GM13976 (cell line): ENCODE results near the gene SLC17A2.

Source experiments
- DNase-seq: peaks from one replicate; pipeline ENCODE4 v3.0.0; 2012; ENCODE audit warnings: low spot score
- CTCF ChIP-seq: IDR thresholded peaks from 2 replicates; pipeline ENCODE4 v1.5.1; 2012; ENCODE audit warnings: borderline replicate concordance, mild to moderate bottlenecking; ENCODE audit not compliant: insufficient read depth; ENCODE audit errors: extremely low read depth, missing control alignments, control extremely low read depth
- in situ Hi-C: fragments of 300-500 bp; cut with MboI; formaldehyde crosslinking; loops from one replicate; pipeline ENCODE4 v1.12.0; 2022; ENCODE audit warnings: low sequenced_read_pairs, mixed read lengths, inconsistent platforms; ENCODE audit not compliant: unreplicated experiment

The SLC17A2 gene

GRCh38 chr6:25874118-25874517 lies 56.4 kb downstream of the SLC17A2 start, which contains the start of gene SLC17A3:
TSS of gene SLC17A3 (minus strand) at chr6:25874243. CDS start at chr6:25868387, 5,856 bp downstream.
- TF ChIP-seq CTCF, result no peak
- in situ Hi-C loops, result no loop called here

GRCh38 chr6:25872814-25873213 lies 57.7 kb downstream of the SLC17A2 start:
- in situ Hi-C loops, result no loop called here
- TF ChIP-seq CTCF, result no peak
- DNase-seq, result no peak

More at GRCh38 chr6:25874118-25874517, 56.4 kb downstream of the SLC17A2 start, which contains the start of gene SLC17A3:
- no peak for DNase-seq

- in situ Hi-C loops, result no loop called here
- no peak for TF ChIP-seq CTCF
- no peak for DNase-seq
Measured at GRCh38 chr6:25869840-25870239, 60.7 kb downstream of the SLC17A2 start.

GRCh38 chr6:25868436-25869183 lies 61.9 kb downstream of the SLC17A2 start:
- TF ChIP-seq CTCF, result no peak
- in situ Hi-C loops, result no loop called here
- DNase-seq, result no peak

- no peak for DNase-seq
- TF ChIP-seq CTCF, result no peak
- in situ Hi-C loops, result no loop called here
Measured at GRCh38 chr6:25866011-25866410, 64.5 kb downstream of the SLC17A2 start.

GRCh38 chr6:25863360-25863759 lies 67.1 kb downstream of the SLC17A2 start:
- TF ChIP-seq CTCF, result no peak
- in situ Hi-C loops, result no loop called here
- no peak for DNase-seq
